GM19397 (cell line): ENCODE data around the gene NCLN.
"Not testable (repeated sequence)": the region's sequence is repeated elsewhere in the genome, so short reads cannot be mapped to it uniquely, and the experiment has no call there.

Source experiments
- ATAC-seq: cut with Tn5 transposase; IDR thresholded peaks from one replicate; pipeline ENCODE4 v1.9.1; 2021; ENCODE audit warnings: mild to moderate bottlenecking, moderate library complexity; ENCODE audit not compliant: unreplicated experiment

Gene NCLN

GRCh38 chr19:3224346-3225168 lies 38.8 kb downstream of the NCLN start, which contains the start of gene CELF5:
Gene CELF5 (plus strand): TSS chr19:3224661. CDS start chr19:3224740, 79 bp downstream.
- ATAC-seq = no peak

DNA sequence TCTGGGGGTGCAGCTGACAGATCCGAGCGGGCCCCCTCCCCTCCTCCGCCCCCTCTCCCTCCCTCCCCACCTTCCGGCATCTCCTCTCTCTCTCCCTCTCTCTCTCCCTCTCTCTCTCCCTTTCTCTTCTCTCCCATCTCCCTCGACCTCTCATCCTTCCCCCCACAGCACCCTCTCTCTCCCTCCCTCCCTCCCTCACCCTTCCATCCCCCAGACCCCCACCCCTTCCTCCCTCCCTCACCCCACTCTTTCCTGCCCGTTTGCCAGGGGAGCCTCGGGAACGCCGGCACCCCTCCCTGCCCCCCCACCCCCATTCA lies 39.4 kb downstream of the NCLN start:
- ATAC-seq = no peak

GRCh38 chr19:3225677-3226093 lies 40.0 kb downstream of the NCLN start:
- no peak for ATAC-seq

GRCh38 chr19:3227054-3227626 lies 41.4 kb downstream of the NCLN start:
- no peak for ATAC-seq

DNA sequence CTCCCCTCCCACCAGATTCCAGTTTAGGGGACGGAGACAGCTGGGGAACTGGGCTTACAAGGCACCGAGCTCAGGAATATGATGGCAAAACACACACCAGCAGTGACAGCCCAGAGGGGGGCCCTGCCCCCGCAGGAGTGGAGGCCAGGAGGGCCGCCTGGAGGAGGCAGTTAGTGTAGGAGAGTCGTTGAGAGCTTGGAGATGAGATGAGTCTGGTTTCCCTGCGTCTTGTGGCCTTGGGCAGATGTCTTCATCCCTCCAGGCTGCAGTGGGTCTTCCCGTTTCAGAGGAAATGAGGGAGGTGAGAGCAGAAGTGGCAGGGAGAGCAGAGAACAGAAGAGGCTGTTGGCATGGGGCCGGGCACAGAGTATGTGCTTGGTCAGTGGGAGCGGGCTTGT lies 43.6 kb downstream of the NCLN start:
- ATAC-seq = no peak

GRCh38 chr19:3229888-3230496 lies 44.3 kb downstream of the NCLN start:
- no peak for ATAC-seq

- ATAC-seq = no peak
Observed at GRCh38 chr19:3231288-3231687, 45.6 kb downstream of the NCLN start.

- no peak for ATAC-seq
Observed at GRCh38 chr19:3233116-3233515, 47.4 kb downstream of the NCLN start.

- ATAC-seq = no peak
Observed at GRCh38 chr19:3233831-3234230, 48.1 kb downstream of the NCLN start.

- no peak for ATAC-seq
Observed at GRCh38 chr19:3234800-3235199, 49.1 kb downstream of the NCLN start.

GRCh38 chr19:3235604-3236003 lies 49.9 kb downstream of the NCLN start:
- ATAC-seq = not testable (repeated sequence)

GRCh38 chr19:3236272-3236671 lies 50.5 kb downstream of the NCLN start:
- no peak for ATAC-seq

DNA sequence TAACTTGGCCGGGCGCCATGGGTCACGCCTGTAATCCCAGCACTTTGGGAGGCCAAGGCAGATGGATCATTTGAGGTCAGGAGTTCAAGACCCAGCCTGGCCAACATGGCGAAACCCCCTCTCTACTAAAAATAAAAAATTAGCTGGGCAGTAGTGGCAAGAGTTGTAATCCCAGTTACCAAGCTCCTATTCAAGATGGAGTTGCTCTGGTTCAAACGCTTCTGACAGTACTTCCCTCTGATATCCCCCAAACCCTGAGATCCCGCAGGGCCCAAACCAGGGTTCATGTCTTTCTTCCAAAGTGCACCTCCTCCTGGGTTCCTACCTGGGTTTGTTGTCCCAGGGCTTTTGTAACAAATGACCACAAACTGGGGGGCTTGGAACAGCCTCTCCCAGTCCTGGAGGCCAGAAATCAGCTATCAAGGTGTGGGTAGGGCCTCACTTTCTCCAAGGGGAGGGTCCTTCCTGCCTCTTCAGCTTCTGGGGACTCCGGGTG lies 52.4 kb downstream of the NCLN start:
- no peak for ATAC-seq

GRCh38 chr19:3239367-3239766 lies 53.6 kb downstream of the NCLN start:
- no peak for ATAC-seq

GRCh38 chr19:3243819-3244700 lies 58.3 kb downstream of the NCLN start:
- no peak for ATAC-seq

DNA sequence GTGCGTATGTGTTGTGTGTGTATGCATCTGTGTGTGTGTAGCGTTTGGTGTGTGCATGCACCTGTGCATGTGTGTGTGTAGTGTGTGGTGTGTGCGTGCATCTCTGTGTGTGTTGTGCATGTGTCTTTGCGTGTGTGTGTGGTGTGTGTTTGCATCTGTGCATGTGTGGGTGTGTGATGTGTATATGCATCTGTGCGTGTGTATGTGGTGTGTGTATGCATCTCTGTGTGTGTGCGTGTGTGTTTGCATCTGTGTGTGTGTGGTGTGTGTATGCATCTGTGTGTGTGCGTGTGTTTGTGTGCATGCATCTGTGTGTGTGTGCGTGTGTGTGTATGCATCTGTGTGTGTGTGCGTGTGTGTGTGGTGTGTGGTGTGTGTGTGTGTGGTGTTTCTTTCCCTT lies 59.3 kb downstream of the NCLN start:
- no peak for ATAC-seq

DNA sequence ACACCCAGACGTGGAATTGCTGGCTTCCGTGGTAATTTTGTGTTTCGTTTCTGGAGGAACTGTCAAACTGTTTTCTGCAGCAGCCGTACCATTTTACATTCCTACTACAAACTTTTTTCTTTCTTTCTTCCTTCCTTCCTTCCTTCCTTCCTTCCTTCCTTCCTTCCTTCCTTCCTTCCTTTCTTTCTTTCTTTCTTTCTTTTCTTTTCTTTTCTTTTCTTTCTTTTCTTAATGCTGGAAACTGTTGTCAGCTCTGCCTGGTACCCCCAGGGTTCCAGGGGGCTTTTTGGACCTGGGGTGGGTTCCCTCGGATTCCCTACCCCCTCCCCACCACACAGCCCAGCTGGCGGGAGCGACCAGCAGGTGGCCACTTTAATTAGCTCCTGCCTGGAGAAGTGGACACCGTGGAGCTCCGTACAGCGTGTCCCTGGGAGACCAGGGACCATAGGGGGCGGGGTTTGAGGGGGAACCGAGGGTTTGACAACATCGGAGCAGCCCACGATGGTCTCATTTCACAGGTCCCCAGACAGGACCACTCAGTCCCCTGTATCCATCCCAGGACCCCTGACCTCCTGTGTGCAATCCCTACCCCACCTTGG lies 63.1 kb downstream of the NCLN start:
- ATAC-seq = no peak

DNA sequence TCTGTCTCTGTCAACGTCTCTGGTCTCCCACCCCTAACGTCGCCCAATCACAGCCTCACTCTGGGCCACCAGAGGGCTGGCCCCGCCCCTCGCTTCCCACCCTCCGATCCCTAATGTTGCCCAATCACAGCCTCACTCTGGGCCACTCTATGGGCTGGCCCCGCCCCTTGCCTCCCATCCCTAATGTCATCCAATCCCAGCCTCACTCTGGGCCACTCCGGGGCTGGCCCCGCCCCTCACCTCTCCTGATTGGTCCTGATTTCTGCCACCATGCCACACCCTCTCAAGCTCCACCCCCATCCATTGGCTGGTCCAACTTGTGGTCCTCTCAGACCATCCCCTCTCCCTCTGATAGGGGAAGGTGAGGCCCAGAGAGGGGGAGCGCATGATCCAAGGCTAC lies 63.7 kb downstream of the NCLN start:
- no peak for ATAC-seq

DNA sequence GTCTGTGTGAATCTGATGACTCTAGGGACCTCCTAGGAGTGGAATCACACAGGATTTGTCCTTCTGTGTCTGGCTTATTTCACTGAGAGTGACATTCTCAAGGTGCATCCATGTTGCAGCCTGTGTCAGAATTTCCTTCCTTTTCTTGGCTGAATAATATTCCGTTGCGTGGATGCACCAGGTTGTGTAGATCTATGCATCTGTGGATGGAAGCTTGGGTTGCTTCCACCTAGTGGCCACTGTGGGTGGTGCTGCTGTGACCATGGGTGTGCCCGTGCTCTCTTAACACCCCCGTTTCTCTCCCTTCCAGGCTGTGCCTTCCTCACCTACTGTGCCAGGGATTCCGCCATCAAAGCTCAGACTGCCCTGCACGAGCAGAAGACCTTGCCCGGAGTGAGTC lies 64.9 kb downstream of the NCLN start:
- no peak for ATAC-seq

GRCh38 chr19:3251229-3251628 lies 65.5 kb downstream of the NCLN start:
- ATAC-seq = no peak

GRCh38 chr19:3252650-3253049 lies 66.9 kb downstream of the NCLN start:
- no peak for ATAC-seq
